Rectal smooth muscle tissue (tissue), 1 donor: ENCODE data around the gene GTF3C5.
"Not testable (repeated sequence)": the region's sequence is repeated elsewhere in the genome, so short reads cannot be mapped to it uniquely, and the experiment has no call there.

Experiments used
- H3K27ac ChIP-seq: one replicate; pipeline ENCODE4 v1.7.0; 2013; ENCODE audit warnings: low read depth, low read length, inconsistent platforms
- H3K27me3 ChIP-seq: one replicate; pipeline ENCODE4 v1.7.0; 2013; ENCODE audit warnings: low read length; ENCODE audit not compliant: control insufficient read depth, insufficient read depth
- H3K36me3 ChIP-seq: one replicate; pipeline ENCODE4 v1.7.0; 2013; ENCODE audit warnings: low read length; ENCODE audit not compliant: control insufficient read depth, insufficient read depth
- H3K4me1 ChIP-seq: one replicate; pipeline ENCODE4 v1.7.0; 2013; ENCODE audit warnings: low read length; ENCODE audit not compliant: control insufficient read depth, insufficient read depth
- H3K4me3 ChIP-seq: one replicate; pipeline ENCODE4 v1.7.0; 2013; ENCODE audit warnings: low read length
- H3K9ac ChIP-seq: one replicate; pipeline ENCODE4 v1.7.0; 2013; ENCODE audit warnings: low read length

The GTF3C5 gene

GRCh38 chr9:133051966-133052539, 21.3 kb downstream of the GTF3C5 start:
- no peak overlapping the region for H3K9ac ChIP-seq
- H3K4me3 ChIP-seq: no peak overlapping the region
- no peak overlapping the region for H3K27ac ChIP-seq
- peaks cover 53% of the 10 kb centered on the region for H3K36me3 ChIP-seq
- H3K27me3 ChIP-seq: no peaks in the 10 kb centered on the region
- no peaks in the 10 kb centered on the region for H3K4me1 ChIP-seq

DNA sequence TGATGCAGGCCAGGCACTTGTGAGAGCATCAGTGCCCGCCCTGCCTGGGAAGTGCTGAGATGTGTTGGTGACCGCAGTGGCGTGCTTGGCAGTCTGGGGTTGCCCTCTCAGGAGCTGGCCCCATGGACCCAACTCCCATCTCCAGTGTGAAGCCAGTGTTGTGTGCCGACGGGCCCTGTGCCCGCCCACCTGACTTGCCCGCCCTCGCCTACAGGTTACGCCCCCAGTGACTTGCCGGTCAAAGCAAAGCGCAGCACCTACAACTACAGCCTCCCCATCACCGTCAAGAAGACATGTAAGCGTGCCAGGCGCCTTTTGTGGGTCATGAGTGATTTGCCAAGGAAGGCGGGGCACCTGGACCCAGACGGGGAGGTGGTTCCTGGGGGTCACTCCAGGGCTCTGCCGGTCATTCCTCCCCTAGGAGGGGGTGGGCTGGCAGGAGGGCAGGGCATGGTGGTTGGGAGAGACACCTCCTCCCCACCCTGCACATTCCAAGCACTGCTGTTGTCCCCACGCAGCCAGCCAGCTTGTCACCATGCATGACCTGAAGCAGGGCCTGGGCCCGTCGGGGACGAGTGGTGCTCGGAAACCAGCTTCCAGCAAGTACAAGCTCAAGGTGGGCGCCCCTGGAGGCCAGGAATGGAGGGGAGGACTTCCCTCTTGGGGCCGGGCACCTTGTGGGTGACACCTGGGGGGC, 23.5 kb downstream of the GTF3C5 start:
- H3K27ac ChIP-seq: no peak overlapping the region
- H3K9ac ChIP-seq: no peak overlapping the region
- no peaks in the 10 kb centered on the region for H3K27me3 ChIP-seq
- no peak overlapping the region for H3K4me3 ChIP-seq
- H3K36me3 ChIP-seq: peaks cover 56% of the 10 kb centered on the region
- no peaks in the 10 kb centered on the region for H3K4me1 ChIP-seq

GRCh38 chr9:133054966-133055365, 24.2 kb downstream of the GTF3C5 start:
- no peaks in the 10 kb centered on the region for H3K4me1 ChIP-seq
- H3K27me3 ChIP-seq: no peaks in the 10 kb centered on the region
- H3K9ac ChIP-seq: no peak overlapping the region
- H3K4me3 ChIP-seq: no peak overlapping the region
- H3K27ac ChIP-seq: no peak overlapping the region
- peaks cover 53% of the 10 kb centered on the region for H3K36me3 ChIP-seq

DNA sequence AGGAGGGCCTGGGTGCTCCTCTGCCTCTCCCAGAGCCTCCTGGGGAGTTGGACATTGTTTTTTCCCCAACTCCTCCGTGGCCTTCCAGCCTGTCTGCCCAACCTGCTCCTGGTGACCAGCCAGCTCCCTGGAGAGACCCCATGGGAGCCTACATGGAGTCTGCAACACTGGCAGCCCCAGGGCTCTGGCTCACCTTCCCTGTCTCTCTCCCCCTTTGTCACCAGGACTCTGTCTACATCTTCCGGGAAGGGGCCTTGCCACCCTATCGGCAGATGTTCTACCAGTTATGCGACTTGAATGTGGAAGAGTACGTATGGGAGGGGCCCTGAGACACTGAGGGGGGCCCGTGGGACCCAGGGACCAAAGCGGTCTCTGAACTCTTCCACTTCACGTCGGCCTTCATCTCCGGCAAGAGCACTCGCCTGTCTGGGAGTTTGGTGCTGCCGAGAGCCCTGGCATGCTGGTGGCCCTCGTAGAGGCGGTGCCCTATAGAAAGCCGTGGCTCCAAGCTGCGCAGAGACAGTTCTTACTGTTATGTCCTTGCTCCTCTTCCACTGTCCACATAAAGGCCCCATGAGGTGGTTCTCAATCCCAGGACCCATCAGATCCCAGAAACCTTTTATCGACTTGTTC, 25.1 kb downstream of the GTF3C5 start:
- H3K4me3 ChIP-seq: no peak overlapping the region
- no peak overlapping the region for H3K9ac ChIP-seq
- no peaks in the 10 kb centered on the region for H3K4me1 ChIP-seq
- peaks cover 51% of the 10 kb centered on the region for H3K36me3 ChIP-seq
- H3K27ac ChIP-seq: no peak overlapping the region
- H3K27me3 ChIP-seq: no peaks in the 10 kb centered on the region

DNA sequence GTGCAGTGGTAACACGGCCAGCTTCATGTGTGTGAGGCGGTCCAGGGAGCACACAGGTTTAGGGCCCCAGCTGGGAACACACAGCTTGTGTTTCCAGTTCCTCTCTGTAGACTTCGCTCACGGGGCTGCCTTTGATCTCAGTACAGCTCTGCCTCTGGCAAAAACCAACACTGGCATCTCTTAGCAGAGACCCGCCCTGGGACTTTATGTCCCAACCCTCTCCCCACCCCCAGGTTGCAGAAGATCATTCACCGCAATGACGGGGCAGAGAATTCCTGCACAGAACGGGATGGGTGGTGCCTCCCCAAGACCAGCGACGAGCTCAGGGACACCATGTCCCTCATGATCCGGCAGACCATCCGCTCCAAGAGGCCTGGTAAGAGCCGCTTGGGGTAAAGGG, 25.7 kb downstream of the GTF3C5 start:
- Histone ChIP-seq H3K27me3 (no peaks in the 10 kb centered on the region), H3K4me1 (no peaks in the 10 kb centered on the region), H3K27ac (no peak overlapping the region), H3K36me3 (peaks cover 44% of the 10 kb centered on the region), H3K9ac (no peak overlapping the region), H3K4me3 (no peak overlapping the region)

- H3K27ac ChIP-seq: no peak overlapping the region
- H3K9ac ChIP-seq: no peak overlapping the region
- peaks cover 42% of the 10 kb centered on the region for H3K36me3 ChIP-seq
- H3K27me3 ChIP-seq: no peaks in the 10 kb centered on the region
- H3K4me3 ChIP-seq: no peak overlapping the region
- no peaks in the 10 kb centered on the region for H3K4me1 ChIP-seq
These were observed 26.2 kb downstream of the GTF3C5 start for GRCh38 chr9:133057006-133057405.

DNA sequence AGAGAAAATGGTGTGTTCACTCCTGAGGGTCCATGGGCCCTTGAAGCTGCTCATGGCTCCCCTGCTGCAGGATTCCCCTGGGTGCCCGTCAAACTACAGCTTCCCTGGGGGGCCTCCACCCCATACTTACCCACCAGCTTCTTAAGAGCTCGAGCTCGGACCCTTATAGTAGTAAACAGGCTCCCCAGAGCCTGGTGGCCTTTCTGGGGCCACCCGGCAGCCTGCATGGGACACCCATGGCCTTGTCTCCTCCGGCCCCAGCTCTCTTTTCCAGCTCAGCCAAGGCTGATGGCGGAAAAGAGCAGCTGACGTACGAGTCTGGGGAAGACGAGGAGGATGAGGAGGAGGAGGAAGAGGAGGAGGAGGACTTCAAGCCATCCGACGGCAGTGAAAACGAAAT, 26.8 kb downstream of the GTF3C5 start:
- H3K4me1 ChIP-seq: no peaks in the 10 kb centered on the region
- H3K36me3 ChIP-seq: peaks cover 40% of the 10 kb centered on the region
- no peak overlapping the region for H3K9ac ChIP-seq
- H3K27ac ChIP-seq: no peak overlapping the region
- no peaks in the 10 kb centered on the region for H3K27me3 ChIP-seq
- H3K4me3 ChIP-seq: no peak overlapping the region

DNA sequence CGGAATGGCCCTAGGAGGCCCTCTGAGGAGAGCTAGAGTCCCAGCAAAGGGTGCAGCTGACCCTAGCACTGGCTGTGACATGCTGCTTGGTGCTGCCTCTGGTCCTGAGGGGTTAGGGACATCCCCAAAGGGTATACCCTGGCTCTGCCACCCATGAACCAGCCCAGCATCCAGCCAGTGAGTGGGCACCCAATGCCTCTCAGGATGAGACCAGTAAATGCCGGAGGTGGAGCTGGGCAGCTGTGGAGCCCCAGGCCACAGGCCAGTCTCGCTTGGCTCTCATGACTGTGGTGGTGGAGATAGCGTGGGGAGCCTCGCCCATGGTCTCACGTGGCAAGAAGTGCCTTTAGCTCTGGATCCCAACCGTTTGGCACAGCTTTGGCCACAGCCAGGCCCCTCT, 27.3 kb downstream of the GTF3C5 start:
- H3K27me3 ChIP-seq: no peaks in the 10 kb centered on the region
- peaks cover 39% of the 10 kb centered on the region for H3K36me3 ChIP-seq

DNA sequence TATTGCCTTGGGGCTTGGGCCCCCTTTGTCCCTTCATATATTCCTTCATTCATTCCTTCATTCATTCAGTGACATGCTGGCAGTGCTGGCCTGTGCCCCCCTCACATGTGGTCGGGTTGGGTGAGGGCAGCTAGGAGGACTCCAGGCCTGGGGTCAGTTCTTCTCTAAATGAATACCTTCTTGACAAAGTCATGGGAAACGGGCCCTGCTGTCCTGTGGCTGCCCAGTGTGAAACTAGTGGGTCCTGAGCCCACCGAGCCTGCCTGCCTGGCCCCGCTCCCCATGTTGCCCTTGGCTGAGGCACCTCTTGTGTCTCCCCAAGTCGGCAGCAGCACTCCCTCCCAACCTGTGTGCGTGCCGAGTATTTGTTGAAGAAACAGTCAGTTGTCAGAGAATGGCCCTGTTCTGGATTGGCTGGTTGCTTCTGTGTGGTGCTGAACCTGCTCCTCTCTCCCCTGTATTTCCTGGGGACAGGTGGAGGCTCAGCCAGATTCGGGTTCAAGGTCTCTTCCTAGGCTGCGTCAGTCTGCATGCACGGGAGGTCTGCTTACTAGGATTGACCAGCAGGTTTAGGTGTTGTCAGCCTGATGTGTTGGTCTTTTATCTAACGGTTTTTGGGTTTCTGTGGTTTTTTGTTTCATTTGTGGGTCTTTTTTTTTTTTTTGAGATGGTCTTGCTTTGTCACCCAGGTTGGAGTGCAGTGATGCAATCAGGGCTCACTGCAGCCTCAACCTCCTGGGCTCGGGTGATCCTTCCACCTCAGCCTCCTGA, 27.9 kb downstream of the GTF3C5 start:
- H3K9ac ChIP-seq: no peak overlapping the region
- H3K4me3 ChIP-seq: no peak overlapping the region
- H3K36me3 ChIP-seq: peaks cover 38% of the 10 kb centered on the region
- no peak overlapping the region for H3K27ac ChIP-seq
- H3K4me1 ChIP-seq: no peaks in the 10 kb centered on the region
- no peaks in the 10 kb centered on the region for H3K27me3 ChIP-seq

More for the DNA sequence above, 27.3 kb downstream of the GTF3C5 start:
- Histone ChIP-seq H3K27ac (no peak overlapping the region), H3K4me3 (no peak overlapping the region), H3K4me1 (no peaks in the 10 kb centered on the region), H3K9ac (no peak overlapping the region)

GRCh38 chr9:133059623-133060022, 28.8 kb downstream of the GTF3C5 start:
- H3K4me1 ChIP-seq: no peaks in the 10 kb centered on the region
- no peaks in the 10 kb centered on the region for H3K27me3 ChIP-seq
- H3K9ac ChIP-seq: no peak overlapping the region
- no peak overlapping the region for H3K4me3 ChIP-seq
- peaks cover 30% of the 10 kb centered on the region for H3K36me3 ChIP-seq
- no peak overlapping the region for H3K27ac ChIP-seq

- Histone ChIP-seq H3K4me3 (no peak overlapping the region), H3K4me1 (no peaks in the 10 kb centered on the region), H3K9ac (no peak overlapping the region), H3K27ac (no peak overlapping the region), H3K27me3 (no peaks in the 10 kb centered on the region), H3K36me3 (peaks cover 24% of the 10 kb centered on the region)
These were observed 29.6 kb downstream of the GTF3C5 start for GRCh38 chr9:133060417-133060841.

GRCh38 chr9:133061019-133061763, 30.4 kb downstream of the GTF3C5 start:
- H3K9ac ChIP-seq, H3K27me3 ChIP-seq, H3K4me3 ChIP-seq, H3K4me1 ChIP-seq, H3K27ac ChIP-seq: not testable (repeated sequence)
- peaks cover 17% of the 10 kb centered on the region for H3K36me3 ChIP-seq
